ENCODE results near the gene DCD. TPM values are rescaled to one million over a fixed set of nuclear protein-coding genes. Genes with fewer than 3 reads are reported as not detected.

The DCD gene
- total RNA-seq, 1 experiment from 2014 or later: not detected

DNA sequence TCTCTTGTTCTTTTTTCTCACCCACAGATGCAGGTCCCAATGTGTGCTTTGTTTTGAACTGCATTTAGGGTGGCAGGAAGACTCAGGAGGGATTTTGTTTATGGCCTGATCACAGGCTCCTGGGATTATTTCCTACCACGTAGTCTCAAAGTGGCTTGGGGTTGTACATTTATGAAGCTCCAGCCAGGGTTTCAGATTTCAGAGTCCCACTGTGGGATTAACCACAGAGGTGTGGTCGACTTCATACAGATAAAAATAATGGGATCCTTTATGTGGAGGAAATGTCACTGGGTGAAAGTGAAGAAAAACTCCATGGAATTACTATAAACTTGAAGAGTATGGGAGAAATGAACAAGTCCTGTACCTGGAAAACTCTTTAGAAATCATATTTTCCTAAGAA, 45.5 kb downstream of the DCD start:
- no peak overlapping the region for H3K4me3 Mint-ChIP-seq
- no peaks in the 10 kb centered on the region for H4K20me1 ChIP-seq (ENCODE audit: control insufficient read depth, insufficient read depth, insufficient read length)
- H3K23me2 ChIP-seq (ENCODE audit: insufficient read length, low read depth, low read length, poor library complexity, severe bottlenecking): no peaks in the 10 kb centered on the region
- no peak overlapping the region for H2BK5ac ChIP-seq (ENCODE audit: insufficient read length, low read length)
- H3K27me3 Mint-ChIP-seq (ENCODE audit: low read depth): peaks cover 64% of the 10 kb centered on the region
- no peak overlapping the region for H4K5ac ChIP-seq (ENCODE audit: insufficient read length, low read depth, low read length)
- H4K91ac ChIP-seq (ENCODE audit: insufficient read length, low read depth, low read length): no peak overlapping the region
- no peaks in the 10 kb centered on the region for H3K4me1 Mint-ChIP-seq
- TF ChIP-seq, protein P1, sequence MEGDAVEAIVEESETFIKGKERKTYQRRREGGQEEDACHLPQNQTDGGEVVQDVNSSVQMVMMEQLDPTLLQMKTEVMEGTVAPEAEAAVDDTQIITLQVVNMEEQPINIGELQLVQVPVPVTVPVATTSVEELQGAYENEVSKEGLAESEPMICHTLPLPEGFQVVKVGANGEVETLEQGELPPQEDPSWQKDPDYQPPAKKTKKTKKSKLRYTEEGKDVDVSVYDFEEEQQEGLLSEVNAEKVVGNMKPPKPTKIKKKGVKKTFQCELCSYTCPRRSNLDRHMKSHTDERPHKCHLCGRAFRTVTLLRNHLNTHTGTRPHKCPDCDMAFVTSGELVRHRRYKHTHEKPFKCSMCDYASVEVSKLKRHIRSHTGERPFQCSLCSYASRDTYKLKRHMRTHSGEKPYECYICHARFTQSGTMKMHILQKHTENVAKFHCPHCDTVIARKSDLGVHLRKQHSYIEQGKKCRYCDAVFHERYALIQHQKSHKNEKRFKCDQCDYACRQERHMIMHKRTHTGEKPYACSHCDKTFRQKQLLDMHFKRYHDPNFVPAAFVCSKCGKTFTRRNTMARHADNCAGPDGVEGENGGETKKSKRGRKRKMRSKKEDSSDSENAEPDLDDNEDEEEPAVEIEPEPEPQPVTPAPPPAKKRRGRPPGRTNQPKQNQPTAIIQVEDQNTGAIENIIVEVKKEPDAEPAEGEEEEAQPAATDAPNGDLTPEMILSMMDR (conservative IDR thresholded peaks at IDR 0.05): no peak
- no peak overlapping the region for H3K27ac Mint-ChIP-seq
- DNase-seq: no peak
- H2BK120ac ChIP-seq (ENCODE audit: low read depth, low read length, poor library complexity, severe bottlenecking): no peak overlapping the region
- H3K4me1 ChIP-seq (ENCODE audit: insufficient read depth, low read length): no peaks in the 10 kb centered on the region
- no peaks in the 10 kb centered on the region for H3K9me3 Mint-ChIP-seq
- no peak overlapping the region for H3K4me2 ChIP-seq (ENCODE audit: insufficient read depth, insufficient read length, low read length)
- no peak overlapping the region for H2BK20ac ChIP-seq (ENCODE audit: low read depth, low read length, poor library complexity, severe bottlenecking)
- H3K9me3 ChIP-seq (ENCODE audit: control insufficient read depth, low read depth, low read length): no peaks in the 10 kb centered on the region
- H3K79me2 ChIP-seq (ENCODE audit: insufficient read depth, low read length): no peaks in the 10 kb centered on the region
- no CpG with 5 or more reads among the region's 2 CpGs for WGBS (ENCODE audit: extremely low coverage, insufficient read length, low lambda C conversion rate)
- no peak overlapping the region for H3K56ac ChIP-seq (ENCODE audit: insufficient read length, low read depth, low read length)
- no peak overlapping the region for H3K4ac ChIP-seq (ENCODE audit: low read depth, low read length)
- no peak overlapping the region for H3K14ac ChIP-seq (ENCODE audit: insufficient read depth, low read length)
- H2AK5ac ChIP-seq (ENCODE audit: insufficient read length, low read length): no peak overlapping the region
- H2AFZ ChIP-seq (ENCODE audit: low read length): no peak overlapping the region
- no peaks in the 10 kb centered on the region; the same call in 1 of the 2 replicates for H3K27me3 ChIP-seq (ENCODE audit: insufficient read depth, low read length)
- no peak overlapping the region for H2BK12ac ChIP-seq (ENCODE audit: insufficient read length, low read depth, low read length)
- no peak overlapping the region for H3T11ph ChIP-seq (ENCODE audit: low read length)
- H3K36me3 Mint-ChIP-seq (ENCODE audit: insufficient read depth in 1 of 3, low read depth in 3 of 3): no peaks in the 10 kb centered on the region; a peak in 1 of 7 replicates
- H3K18ac ChIP-seq (ENCODE audit: insufficient read length, low read depth, low read length): no peak overlapping the region
- H4K8ac ChIP-seq (replicated peaks; ENCODE audit: insufficient read length, low read depth, low read length): no peak overlapping the region
- H3K27ac ChIP-seq (ENCODE audit: insufficient read length, low read depth, low read length): no peak overlapping the region
- H3K23ac ChIP-seq (ENCODE audit: insufficient read length, low read depth, low read length): no peak overlapping the region
- no peaks in the 10 kb centered on the region for H3K79me1 ChIP-seq (ENCODE audit: insufficient read depth, low read depth, low read length, poor library complexity, severe bottlenecking)
- no peak overlapping the region for H2BK15ac ChIP-seq (ENCODE audit: low read depth, low read length)
- H3K9ac ChIP-seq (ENCODE audit: extremely low read depth, insufficient read length, low read length): no peak overlapping the region
